ENCODE measurements around the gene AFF3.
"Not testable (repeated sequence)": the region's sequence is repeated elsewhere in the genome, so short reads cannot be mapped to it uniquely, and the experiment has no call there.

The AFF3 gene

DNA sequence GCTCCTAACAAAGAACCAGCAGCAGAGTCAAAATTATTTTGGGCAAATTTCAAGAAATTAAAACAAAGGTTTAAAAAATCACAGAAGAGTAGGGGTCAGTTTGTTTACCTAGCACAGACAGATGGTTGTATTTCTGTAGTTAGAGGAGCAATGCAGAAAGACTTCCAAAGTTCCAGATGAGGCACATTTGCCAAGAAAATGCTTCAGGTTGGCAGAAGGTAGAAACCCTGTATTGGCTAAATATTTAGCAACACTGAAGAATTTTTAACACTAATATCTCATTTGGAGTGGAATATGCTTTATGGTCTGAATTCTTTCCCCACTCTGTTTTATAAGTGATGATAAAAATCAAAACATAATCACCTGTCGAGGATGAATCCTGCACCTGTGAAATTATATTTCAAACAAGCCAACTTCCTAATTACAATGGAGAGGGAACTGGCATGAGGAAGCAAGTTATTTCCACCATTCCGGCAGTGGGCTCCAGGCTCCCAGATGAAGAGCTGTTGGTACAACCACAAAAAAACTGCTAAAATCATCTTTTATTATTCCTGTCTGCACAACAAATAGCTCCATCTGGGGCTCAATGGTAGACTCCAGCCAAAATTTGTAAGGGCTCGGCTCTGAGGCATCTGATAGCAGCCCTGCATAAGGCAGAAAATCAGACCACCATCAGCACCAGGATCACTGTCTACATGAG is 366.0 kb downstream of the AFF3 start:
- no peak for DNase-seq

DNA sequence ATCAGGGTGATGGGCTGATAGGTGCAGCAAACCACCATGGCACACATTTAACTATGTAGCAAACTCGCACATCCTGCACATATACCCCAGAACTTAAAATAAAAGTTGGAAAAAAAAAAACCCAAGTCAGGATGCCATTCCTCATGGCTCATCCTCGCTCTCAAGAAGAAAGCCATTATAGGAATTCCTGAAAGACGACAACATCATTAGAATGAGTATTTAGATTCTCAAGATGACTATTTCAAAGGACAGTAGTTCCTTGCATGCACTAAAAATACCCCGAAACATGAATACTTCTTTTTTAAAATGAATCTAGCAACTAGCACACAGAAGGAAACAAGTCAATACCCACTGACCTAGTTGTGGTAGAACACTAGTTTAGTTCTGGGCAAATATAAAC is 366.8 kb downstream of the AFF3 start:
- DNase-seq = no peak

DNA sequence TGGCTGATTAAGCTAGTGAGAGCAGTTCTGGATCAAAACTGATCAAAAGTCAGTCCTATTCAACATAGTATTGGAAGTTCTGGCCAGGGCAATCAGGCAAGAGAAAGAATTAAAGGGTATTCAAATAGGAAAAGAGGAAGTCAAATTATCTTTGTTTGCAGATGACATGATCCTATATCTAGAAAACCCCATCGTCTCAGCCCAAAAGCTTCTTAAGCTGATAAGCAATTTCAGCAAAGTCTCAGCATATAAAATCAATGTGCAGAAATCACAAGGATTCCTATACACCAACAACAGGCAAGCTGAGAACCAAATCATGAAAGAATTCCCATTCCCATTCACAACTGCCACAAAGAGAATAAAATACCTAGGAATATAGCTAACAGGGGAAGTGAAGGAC is 368.7 kb downstream of the AFF3 start:
- not testable (repeated sequence) for DNase-seq

DNA sequence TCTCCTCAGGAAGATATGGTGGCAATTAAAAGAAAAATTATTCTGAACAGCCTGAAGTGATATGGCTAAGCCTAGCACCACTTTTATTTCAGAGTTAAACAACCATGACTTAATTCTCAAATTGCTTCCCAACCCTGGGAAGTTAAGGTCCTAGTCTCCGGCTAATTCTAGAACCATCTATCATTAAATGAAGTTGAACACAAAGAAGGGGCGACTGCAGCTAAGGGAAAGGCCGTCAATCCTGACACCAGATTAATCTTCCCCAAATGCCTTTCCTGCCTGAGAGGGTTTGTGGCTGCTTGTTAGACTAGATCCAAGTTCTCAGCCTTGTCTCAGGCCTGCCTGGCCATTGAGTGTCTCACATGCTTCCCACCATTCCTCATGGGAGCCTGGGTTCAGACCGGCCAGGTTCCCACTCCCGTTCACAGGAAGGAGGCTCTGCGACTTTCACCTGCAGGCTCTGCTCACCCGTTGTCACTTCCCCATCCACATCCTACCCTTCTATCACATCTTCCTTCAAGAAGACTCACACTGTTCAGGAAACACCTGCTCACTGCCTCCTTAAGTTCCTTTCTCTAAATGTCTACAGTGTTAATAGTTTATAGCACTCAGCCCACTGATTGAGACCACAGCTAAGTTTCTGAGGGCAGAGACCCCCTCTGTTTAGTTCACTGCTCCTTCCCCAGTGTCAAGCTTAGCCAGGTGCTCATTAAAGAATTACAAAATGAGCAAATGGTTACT is 369.6 kb downstream of the AFF3 start:
- DNase-seq = no peak

DNA sequence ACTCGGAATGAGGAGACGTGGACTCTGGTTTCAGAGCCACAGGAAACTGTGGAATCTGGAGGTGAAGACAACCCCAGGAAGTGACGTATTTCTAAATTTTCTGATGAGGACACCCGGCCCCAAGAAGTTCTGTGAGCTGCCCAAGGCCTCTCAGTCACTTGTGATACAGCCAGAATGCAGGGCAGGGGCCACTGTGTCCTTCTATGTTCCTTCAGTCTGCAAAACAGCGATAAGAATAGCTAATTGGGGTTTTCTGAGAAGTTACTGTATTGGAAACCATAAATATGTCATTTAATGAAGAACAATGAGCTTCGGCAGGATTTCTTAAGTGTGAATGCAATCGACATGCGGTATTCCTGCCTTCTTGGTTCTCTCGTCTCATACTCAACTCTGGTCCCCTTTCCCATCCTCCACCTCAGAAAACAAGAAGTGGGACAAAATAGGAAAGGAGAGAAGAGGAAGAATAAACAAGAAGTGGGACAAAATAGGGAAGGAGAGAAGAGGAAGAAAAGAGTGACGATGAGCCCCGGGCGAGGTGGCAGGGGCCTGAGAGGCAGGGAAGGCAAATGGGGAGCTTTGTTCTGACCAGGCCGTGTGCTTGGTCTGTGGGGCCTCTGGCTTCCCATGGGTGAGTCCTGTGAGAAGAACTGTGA is 370.6 kb downstream of the AFF3 start:
- DNase-seq = no peak

DNA sequence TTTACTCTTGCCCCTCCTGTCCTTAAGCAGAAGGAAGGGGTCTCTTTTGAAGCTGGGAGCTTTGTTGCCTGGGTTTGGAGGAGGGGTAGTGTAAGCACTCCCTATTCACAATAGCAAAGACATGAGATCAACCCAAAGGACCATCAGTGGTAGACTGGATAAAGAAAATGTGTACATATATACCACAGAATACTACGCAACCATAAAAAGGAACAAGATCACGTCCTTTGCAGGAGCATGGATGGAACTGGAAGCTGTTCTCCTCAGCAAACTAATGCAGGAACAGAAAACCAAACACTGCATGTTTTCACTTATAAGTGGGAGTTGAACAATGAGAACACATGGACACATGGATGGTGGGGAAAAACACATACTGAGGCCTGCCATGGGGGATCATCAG is 371.5 kb downstream of the AFF3 start:
- DNase-seq = no peak

DNA sequence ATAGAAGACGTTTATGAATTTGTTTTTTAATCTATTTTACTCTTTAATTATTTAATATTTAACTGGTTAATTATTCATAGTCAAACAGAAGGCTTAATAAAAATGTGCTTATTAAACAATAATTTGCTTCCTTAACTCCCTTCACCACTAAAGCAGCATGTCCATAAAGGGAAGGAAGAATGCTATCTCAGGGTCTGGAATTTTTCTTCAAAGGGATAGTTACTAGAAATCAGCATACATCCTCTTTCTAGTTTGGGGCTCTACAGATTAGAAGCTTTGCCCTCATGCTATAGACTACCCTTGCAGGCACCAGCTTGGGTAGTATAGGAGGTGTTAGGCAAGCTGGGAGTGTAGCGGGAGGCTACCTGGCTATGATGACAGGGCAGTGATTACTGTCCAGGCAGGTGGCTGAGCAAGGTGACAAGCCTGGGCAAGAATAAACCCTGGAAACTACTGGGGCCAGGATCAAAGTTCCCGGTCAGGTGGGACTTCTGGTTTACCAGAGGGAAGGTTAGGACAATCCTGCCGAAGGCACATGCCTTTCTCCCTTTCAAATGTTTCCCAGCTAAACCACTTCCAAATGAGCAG is 376.6 kb downstream of the AFF3 start:
- DNase-seq = no peak

DNA sequence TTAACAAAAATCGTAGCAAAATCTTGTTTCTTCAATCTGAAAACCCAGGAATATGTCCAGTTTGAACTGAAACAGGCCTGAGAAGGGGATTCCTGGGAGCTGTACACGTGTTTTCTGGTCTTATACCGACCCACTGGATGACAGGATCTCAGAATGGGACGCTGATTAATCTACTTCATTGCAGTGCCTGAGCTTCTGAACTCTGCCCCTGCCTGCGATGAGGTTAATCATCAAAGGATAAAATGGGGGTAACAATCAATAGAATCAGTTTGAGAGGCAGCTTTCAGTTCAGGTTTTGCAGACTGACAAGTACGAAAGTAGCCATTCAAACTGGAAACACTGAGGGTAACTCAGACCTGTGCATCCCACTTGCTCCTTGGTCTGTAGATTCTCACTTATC is 378.6 kb downstream of the AFF3 start:
- no peak for DNase-seq

DNA sequence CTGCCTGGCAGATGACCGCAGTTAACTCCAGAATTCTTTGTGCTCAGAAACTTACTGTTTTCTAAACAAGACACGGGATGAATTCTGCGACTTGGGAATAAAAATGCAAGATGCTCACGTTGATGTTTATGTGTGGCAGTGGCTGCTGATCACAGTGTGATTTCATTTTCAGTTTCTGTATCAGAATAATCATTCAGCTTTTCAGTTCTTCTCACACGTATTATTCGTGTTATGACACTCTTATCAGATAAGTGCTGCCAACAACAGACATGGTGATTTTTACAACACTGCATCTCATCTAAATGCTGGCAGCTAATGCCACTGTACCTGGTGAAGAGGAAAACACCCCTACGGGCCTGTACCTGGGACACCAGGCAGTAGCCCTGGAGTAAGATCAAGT is 379.7 kb downstream of the AFF3 start:
- DNase-seq = no peak

DNA sequence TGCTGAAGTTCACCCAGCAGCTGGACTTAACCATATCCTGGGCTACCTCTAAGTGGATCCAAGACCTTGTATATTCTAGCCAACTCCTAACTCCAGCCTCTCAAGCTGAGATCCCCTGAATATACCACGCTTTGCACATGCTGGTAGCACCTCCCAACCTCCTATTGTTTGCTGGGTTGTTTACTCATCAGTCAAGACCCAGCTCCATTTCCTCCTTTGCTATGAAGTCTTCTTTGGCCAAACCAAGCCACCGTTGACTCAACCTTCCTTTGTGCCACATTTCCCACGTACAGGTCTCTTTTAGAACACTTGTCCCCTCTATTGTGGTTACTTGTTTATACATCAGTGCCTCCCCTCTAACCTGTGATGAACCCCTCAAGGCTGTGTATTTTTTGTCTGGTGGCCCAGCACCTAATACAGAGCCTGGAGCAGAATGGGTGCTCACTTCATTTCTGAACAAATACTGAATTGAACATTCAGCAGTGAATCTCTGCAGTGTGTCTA is 384.7 kb downstream of the AFF3 start:
- no peak for DNase-seq

DNA sequence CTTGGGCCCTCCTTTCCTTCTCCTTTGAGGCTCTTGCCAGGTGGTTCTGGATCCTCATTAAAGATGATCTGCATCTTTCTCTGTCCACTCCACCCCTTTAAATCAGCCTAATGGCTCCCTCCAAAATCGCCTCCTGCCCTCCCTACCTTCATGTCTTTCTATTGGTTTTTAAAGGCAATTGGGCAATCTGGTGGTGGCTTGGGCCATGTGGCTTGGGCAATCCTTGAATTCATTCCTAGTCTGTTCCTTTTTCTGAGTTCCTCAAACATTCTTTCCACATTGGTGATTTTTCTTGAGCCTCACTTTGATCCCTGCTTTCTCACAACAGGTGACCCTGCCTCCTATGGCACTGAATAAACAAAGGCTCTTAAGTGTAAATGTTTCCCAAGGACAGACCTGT is 386.3 kb downstream of the AFF3 start:
- no peak for DNase-seq

DNA sequence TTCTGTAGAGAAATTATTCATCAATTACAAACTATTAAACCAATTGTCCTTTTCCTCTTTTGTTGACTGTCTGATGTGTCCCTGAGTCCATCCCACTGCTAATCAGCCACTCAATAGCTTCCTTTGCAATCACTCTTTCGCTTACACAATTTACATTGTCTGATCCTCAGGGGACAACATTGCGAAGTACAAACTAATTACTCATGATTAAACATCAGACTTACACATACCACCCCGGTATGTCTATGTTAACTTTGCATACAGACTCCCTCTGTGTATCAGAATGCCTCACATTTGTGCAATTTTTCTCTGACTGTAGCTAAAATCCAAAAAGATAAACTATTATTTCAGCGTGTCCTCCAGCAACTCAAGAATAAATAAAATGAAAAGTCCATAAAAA is 388.2 kb downstream of the AFF3 start:
- no peak for DNase-seq

DNA sequence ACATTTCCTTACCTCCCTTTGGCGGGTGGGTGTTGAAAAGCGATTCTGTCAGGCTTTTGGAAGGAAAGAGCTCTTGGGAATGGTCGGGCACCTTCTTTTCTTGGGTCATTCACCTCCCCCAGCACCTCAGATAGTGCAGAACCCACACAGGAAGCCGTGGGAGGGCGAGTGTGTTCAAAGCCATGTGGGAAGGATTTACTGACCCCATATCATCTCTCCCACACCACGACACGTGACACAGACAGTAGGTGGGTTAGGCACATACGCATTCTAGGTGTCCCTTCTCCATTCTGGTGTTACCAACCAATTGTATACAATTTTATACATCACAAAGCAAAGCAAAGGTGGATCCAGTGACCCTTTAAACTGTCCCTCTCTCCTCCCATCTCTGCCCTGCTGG is 388.9 kb downstream of the AFF3 start:
- DNase-seq = no peak

DNA sequence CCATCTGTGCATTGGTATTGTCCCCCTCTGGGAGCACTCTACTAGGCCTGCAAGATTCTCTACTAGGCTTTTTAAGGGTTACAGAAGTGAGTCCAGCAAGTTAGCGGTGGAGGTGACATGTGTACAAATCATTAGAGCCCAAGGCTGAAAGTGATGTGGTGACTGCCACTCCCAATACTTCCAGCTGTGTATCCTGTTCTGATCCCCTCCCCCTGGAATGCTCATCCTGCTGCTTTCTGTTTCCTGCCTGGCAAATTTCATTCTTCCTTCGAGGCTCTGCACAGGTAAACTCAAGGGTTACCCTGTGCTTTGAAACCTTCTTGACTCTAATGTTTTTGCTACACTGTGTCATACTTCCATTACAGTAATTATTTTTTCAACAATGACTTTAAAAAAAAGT is 394.0 kb downstream of the AFF3 start:
- DNase-seq = no peak

DNA sequence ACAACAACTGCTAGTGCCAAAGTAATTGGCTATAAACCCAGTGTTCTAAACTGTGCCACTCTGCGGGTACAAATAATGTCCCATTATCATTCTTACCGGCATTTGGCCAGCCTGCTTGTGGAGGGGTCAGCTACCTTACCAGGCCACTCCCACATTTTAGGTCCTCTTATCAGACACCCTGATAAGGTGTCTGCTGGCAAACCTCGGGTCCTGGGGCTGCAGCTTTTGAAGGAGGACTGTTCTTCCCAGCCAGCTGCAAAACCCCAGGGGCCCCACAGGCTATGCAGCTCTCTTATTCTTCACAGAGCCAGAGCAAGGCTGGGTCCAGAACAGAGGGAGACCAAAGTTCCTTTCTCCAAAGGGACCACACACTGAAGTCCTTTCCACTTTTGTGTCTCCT is 394.5 kb downstream of the AFF3 start:
- no peak for DNase-seq

DNA sequence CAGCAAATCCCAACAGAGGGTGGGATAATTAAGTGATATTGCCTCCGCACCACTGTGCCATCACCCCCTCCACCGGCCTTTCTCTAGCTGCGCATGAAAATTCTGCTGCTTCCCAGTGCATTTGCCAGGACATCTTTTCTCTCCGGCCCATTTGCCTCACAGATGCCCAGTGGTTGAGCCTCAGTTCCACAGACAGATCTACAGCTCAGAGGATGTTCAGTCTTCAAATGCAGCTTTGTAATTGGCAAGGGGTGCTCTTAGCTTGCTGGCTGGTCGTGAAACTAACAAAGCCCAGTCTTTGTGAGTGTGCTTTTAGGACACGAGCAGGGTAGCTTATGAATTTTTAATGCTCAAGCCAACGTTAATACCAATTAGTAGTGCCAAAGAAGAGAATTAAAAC is 399.2 kb downstream of the AFF3 start:
- DNase-seq = no peak

DNA sequence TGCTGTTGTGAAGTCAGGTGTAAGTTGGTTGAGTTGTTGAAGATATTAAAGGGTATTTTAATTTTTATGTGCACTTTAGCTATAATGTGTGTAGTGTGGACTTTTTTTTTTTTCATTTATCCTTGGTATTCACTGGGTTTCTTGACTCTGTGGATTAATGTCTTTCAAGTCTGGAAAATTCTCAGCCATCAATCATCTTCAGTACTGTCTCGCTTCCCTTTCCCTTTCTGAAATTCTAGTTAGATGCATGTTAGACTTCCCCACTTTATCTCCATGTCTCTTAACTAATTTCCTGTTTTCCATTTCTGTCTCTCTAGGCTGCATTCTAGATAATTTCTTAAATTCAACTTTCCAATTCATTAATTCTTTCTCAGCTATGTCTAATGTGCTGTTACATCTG is 404.9 kb downstream of the AFF3 start:
- no peak for DNase-seq

DNA sequence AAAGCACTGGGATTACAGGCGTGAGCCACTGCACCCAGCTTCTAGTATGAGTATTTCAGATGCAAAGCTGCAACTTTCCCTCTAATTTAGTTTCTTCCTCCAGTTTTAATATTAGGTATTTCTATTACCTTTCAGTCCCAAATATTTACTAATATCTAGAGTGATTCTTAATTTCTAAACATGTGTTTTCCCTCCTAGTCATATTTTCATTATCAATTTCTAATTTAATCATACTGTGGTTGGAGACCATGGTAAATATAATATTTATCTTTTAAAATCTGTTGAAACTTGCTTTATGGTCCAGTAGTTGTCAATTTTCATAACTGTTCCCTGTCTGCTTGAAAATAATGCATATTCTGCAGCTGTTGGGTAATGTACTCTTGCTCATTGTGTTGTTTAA is 406.6 kb downstream of the AFF3 start:
- DNase-seq = no peak

DNA sequence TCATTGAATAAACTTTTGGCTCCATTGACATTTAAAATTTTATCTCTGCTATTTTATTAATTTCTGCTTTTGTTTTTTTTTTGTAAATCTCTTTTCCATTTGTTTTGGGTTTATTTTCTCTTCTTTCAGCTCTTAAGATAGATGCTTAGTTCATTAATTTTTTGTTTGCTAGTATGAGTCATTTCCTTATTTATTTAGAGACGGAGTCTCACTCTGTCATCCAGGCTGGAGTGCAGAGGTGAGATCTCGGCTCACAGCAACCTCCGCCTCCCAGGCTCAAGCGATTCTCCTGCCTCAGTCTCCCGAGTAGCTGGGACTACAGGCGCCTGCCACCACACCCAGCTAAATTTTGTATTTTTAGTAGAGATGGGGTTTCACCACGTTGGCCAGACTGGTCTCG is 407.1 kb downstream of the AFF3 start:
- not testable (repeated sequence) for DNase-seq

DNA sequence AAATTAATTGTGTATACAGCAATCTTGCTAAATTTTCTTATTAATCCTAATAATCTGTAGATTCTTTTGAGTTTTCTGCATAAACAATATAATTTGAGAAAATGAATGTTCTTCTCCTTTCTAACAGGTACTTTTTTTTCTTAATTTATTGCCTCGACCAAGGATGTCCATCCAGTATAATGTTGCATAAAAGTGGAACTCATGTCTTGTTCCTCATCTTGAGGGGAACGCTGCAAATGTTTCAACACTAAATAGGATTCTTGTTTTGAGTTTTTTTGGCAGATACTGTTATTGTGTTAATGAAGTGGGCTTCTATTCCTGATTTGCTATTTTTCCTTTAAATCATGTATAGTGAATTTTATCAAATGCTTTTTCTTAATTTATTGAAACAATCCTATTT is 408.2 kb downstream of the AFF3 start:
- DNase-seq = no peak

DNA sequence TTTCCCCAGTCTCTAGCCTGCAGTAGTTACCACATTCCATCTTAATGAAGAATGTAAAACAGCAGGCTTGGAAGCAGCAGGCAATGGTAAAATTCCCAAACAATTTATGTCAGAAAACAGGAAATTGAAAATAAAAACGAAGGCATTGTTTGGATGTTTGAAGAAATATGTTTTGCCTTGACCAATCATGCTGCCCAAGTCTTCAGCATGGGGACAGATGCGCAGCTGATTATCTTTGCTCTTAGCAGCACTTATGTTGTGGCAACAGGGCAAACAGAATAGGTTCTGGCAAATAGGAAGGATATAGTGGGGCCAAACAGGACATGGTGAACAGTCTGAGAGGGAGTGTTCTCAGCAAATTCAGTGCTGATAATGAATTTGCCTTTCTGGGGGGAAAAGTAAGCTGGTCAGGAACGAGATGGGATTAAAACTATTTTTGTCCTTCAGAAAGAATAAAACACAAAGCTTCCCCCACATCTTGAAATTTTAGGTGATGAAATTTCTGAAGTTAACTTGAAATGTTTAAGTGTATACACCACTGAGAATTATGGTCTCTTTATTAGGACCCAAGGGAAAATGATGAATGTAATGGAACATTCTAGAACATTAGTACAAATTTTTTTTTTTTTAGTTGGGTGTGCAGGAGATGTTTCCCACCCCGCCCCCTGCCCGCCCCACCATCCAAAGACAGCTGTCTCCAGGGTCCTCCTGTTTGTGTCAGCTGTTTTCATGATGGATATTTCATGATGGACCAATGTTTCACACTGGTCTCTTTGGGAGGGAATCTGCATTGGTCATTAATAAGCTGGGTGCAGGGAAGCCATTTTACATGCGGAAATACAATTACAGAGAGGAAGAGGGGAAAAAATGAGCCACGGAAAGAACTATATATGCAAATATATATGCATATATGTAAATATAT is 413.0 kb downstream of the AFF3 start:
- DNase-seq = no peak

DNA sequence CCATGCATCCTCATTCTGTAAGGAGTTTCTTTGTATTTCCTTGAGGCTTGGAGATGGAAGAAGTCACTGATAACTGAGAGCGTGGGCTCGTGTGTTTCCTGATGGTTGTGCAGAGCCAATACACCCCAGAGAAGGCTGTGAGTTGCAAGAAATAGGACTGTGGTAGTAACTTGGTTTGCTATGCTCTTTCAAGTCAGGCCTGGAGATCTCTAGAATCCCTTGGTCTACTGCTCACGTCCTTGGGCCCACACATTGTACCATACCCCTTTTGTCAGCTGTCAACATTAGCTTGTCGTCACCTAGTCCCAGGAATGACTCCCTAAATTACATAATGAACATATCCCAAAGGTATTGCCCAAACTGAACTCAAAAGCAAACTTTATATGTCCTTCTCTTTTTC is 414.2 kb downstream of the AFF3 start:
- no peak for DNase-seq

DNA sequence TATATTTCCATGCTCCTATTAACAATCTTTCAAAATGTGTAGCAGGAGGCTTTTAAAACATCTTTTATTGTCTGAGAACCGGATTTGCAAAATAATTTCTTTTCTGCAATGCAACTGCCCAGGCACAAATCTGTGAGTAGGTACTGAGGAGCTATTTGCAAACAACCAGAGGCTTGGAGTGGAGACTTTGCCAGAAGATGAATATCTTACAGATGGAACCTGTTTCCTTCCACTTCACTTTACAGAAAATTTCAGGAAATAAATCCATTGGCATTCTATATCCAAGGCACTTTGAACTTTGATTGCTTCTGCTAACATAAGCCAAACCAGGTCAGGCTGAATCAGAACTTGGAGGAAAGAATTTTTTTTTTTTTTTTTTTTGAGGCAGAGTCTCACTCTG is 415.2 kb downstream of the AFF3 start:
- no peak for DNase-seq

Data from SHP77 (cell line).